ENCODE data around the gene ZNF226.

GRCh38 chr19:44202470-44202869 lies 37.6 kb downstream of the ZNF226 start:
- TF ChIP-seq CTCF (IDR thresholded peaks at IDR 0.05; ENCODE audit: insufficient read depth, low read length, poor library complexity, severe bottlenecking) = no peak
- TF ChIP-seq EZH2phosphoT487 (conservative IDR thresholded peaks at IDR 0.05; ENCODE audit: low read length) = no peak

Data from SU-DHL-6 (cell line).